Globus pallidus (tissue), 1 donor: Measurements from ENCODE around the gene ZNF891.

Experiments
- DNase-seq: peaks from one replicate; pipeline ENCODE4 v3.0.0-alpha.2; 2015; ENCODE audit warnings: low spot score

ZNF891 gene

GRCh38 chr12:133061954-133062353 is 68.1 kb downstream of the ZNF891 start:
- DNase-seq: no peak

GRCh38 chr12:133058203-133059113 is 71.6 kb downstream of the ZNF891 start:
- no peak for DNase-seq

GRCh38 chr12:133057446-133057845 is 72.6 kb downstream of the ZNF891 start:
- DNase-seq: no peak
